HG02798 (cell line): ENCODE data around the gene CDIP1.
A peak's percentile ranks its signal among the peaks of the same experiment; 100 is the strongest.

ENCODE experiments used
- ATAC-seq: cut with Tn5 transposase; IDR thresholded peaks from one replicate; pipeline ENCODE4 v1.9.1; 2021; ENCODE audit warnings: mild to moderate bottlenecking; ENCODE audit not compliant: unreplicated experiment, poor library complexity

The CDIP1 gene

DNA sequence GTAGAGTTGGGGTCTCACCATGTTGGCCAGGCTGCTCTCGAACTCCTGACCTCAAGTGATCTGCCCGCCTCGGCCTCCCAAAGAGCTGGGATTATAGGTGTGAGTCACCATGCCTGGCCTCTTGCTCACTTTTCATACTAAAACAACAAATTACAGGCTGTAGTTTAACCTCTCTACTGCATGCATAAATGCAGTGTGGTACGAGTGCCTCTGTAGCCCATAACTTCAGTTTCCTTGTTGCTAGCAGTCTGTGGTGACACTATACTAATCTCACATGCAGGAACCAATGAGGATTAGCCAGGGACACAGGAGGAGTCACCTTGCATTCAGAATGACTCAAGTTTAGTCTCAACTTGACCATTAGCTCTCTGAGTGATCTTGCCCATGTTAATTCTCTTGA is 42.3 kb downstream of the CDIP1 start:
- ATAC-seq, result no peak

DNA sequence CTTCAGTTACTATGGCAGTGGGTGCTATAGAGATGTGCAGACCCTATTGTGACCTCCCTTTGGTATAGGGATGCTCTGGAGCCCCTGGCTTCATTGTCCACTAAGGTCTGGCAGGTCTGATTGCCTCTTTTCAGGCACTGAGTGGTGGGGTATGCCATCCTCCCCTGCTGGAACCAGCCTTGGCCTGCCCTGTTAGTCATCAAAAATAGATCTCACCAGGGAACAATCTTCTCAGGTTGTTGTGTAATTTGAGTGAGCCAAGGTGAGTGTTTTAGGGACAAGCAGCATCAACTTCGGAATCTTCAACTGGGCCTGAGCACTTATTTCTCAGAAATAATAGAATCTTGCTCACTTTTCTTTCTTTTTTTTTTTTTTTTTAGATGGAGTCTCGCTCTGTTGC is 42.8 kb downstream of the CDIP1 start:
- no peak for ATAC-seq

DNA sequence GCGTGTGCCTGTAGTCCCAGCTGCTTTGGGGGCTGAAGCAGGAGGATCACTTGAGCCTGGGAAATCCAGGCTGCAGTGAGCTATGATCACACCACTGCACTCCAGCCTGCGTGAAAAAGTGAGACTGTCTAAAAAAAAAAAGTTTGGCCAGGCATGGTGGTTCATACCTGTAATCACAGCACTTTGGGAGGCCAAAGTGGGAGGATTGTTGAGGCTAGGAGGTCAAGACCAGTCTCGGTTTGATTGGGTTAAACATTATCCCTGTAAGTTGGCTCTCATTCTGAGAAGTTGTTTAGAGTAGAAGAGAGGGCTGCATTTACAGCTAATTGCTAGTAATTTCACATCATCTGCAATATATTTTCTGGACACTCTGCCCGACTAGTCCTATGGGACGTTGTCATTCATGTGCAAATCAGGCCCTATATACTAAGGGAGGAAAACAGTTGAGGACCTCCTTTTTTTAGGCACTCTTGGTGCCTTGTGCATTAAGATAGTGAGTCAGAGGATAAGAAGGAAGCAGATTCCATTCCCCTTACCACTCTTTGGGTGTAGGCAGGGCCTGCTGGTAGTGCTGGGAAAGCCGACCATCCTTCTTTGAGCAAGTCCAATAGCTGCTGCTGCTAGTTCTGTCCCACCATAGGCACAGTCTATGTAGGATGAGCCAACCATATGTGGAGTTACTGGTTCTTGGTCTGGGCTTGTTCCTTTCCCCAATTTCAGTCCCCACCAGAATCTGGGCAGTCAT is 43.7 kb downstream of the CDIP1 start:
- no peak for ATAC-seq

DNA sequence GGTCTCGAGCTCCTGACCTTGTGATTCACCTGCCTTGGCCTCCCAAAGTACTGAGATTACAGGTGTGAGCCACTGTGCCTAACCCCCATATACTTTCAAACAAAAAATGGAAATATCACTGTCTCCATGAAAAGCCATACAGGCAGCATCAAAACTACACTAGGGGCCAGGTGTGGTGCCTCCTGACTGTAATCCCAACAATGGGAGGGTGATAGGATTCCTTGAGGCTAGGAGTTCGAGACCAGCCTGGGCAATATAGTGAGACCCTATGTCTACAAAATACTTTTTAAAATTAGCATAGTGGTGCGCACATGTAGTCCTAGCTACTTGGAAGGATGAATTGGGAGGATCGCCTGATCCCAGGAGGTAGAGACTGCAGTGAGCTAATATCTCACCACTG is 46.7 kb downstream of the CDIP1 start:
- no peak for ATAC-seq

DNA sequence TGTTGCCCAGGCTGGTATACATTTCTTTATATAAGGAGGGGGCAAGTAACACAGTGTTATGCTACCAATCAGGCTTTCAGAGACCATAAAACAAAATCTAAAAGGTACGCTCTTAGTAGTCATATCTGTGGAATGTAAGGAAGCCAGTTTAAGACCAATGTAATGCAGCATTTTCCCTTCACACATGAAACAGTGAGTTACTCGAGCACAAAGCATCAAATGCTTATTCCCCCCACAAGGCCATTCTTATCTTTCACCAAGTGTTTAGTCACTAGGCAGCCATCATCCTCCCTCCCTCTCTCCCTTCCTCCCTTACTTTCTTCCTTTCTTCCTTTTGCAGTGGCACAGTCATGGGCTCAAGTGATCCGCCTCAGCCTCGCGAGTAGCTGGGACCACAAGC is 49.5 kb downstream of the CDIP1 start:
- no peak for ATAC-seq

DNA sequence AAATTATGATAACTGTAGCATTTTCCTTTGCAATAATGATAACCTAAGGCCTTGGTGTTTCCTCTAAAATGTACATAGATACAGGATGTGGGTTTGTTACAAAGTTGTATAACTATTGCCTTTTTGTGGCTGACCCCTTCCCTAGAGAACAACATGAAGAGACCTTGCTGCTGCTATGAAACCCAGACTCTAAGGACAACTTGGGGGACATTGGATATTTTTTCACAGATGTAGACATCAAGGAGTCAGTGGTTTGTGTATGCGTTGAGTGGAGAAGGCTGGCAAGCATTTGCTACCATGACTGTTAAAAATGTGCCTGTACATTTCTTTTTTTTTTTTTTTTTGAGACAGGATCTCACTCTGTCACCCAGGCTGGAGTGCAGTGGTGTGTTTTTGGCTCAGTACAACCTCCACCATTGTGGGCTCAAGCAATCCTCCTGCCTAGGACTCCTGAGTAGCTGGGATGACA is 50.0 kb downstream of the CDIP1 start:
- ATAC-seq, result no peak

DNA sequence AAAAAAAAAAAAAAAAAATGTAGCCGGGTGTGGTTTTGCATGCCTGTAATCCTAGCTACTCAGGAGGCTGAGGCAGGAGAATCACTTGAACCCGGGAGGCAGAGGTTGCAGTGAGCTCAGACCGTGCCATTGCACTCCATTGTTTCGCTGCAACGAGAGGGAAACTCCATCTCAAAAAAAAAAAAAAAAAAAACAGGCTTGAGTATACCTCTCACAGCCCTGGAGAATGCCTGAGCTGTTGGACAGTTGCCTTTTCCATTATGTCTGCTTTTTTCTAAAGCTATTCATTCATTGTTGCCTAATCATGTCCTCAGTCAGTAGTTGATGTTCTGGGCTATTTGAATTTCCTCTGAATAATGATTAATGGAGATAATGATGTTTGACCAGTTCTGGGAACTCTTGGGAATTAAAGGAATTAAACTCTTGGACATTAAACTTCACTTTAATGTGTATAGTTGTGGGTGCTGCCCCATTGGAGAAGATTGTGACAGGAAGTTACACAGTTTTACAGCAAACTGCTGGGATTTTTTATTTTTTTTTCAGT is 50.5 kb downstream of the CDIP1 start:
- no peak for ATAC-seq

DNA sequence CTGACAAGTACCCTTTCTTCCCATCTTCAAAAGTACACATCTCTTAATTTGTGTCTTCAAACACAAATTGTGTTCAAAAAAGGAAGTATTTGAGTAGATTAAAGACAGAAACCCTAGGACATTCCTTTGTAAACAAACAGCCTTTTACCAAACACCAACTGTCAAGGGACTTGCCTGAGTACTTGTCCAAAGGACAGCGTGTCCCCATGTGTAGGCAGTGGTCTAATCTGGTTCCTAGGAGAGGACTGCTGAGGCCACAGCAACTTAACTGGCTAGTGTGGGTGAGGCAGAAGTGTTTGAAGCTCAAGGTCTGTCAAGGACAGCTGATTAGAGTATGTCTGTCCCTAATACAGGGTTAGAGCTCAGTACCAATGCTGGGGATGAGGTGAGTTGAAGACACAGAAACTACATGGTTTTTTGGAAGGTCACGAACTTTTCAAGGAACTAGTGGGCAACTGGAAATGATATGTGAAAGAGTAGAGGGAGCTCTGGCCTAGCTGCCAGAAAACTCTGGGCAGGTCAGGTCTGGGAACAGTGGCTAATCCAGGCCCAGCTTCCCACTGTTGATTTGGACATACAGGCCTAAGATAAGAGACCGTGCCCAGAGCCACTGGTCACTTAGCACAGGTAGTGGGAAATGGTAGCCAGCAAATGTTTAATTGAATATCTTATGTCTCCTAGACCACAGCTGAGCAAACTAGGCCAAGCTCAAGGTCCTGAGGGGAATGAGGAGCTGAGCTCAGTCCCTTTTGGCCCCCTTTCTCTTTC is 52.3 kb downstream of the CDIP1 start:
- no peak for ATAC-seq

DNA sequence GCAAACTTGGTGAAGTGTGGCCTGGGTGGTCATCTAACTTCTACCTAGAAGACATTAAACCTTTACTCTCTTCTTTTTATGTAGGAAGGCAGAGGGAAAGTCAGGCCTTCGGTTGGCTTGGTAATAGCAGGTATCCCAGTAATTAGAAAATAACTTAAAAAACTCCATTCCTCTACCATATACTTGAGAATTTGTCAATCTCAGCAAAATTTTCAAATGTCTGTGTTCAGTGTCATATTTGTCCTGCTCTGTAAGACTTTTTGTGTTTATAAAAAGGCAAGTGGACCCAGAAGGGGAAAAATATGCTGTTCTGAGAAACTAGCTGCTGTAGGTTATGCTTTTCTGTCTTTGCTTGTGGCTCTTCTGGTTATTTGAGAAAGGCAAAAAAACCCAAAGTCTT is 56.6 kb downstream of the CDIP1 start:
- ATAC-seq, result no peak

DNA sequence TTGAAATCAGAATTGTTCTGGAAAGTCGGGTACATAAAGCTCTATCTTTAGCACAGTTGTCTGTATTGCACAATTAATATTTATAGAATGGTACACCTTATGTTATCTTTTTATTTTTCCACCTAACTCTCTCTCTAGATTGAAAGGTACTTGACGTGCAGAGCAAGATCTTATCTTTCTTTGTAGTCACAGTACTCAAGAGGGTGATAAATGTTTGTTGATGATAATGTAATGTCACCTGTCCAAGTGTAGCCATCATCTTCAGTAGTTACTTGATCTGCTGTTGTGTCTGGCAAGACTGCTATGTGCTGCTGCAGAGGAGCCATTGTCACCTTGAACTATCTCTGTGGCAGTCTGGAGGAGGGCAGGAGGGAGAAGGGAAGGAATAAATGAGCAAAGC is 57.0 kb downstream of the CDIP1 start:
- ATAC-seq, result no peak

DNA sequence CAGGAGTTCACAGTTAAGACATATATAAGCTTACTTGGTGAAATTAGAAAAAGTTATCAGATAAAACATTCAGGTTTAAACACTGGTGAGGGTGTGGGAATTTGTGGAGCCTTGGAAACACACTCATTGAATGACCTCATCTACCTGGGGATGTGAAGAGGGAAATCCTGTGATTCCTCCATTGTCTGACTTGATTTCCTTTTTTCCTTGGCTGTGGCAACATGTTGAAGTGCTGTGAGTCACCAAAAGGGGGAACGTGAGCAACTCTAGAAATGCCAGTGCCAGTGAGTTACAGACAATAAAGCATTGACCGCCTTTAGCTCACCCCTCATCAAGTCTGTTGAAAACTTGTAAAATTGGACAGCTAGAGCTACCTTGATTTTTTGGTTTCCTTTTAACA is 60.6 kb downstream of the CDIP1 start:
- no peak for ATAC-seq

DNA sequence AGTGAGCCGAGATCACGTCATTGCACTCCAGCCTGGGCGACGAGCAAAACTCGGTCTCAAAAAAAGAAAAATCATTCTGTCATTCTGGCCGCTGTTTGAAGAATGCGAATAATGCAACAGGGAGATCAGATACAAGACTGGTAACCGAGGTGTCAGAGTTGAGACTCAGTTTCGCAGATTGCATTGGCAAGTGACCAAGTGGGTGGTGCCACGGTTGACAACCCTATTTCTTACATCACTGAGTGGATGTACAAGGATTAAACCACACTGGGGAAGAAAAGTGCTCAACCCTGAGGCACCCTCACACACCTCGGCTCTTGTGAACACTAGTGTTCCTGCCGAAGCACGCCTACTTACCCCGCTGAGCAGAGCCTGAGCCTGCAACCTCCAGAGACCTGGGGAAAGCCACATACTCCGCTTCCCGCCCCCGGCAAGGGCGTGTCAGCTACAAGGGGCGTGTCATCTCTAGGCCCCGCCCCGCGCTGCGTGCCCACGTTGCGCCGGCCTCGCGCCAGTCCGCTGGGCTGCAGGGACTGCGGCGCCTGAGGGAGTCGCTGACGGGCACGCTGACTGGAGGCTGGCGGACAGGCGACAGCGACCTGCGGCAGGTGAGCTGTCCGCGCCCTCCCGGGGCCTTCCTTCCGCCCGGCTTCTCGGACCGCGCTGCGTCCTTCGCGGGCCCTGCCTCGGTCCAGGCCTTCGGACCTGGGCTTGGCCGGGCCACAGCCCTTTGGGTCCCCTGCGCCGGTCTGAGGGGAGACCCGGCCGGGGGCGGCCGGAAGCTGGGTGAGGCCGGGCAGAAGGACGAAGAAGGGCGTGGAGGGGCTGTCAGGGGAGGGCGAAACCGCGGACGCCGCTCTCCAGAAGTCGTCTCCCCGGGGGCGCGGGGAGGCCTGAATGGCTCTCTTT is 62.4 kb downstream of the CDIP1 start, which contains the start of gene HMOX2:
Gene HMOX2 (plus strand): TSS at position 519 of the 909 bp plus-strand sequence. CDS start 29,127 bp downstream, outside the sequence.
- ATAC-seq, result peak; percentile 93

DNA sequence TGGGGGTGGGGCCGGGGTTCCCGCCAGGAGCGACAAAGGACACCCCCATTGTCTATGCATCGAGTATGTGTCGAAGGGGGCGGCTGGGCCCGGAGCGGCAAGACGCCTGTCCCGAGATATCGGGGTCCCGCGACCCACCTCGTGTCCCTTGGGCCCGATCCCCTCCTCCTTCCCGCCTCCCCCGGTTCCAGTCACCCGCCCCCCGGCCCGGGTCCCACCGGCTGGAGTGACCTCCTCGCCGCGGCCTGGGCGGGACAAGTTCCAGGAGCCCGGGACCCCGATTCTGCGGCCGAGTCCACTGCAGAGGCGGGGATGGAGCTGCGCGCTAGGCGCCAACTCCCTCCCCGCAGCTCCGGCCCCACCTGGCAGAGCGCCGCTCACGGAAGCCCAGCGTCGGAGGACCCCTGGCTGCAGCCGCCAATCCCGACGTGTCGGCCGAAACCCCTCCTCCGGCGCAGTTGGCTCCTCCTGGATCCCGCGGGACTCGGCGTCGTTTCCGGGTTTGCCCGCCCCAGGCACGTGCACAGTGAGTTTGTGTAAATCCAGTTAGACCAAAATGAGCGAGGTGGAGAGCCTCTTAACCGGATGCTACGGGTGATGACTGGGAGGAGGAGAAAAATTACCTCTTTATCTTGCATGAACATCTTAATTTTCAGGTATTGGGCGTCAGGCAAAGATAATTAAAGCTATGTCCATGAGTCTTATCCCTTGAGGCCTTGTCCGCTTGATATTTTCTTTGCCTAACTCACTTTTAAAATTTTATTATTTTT is 64.2 kb downstream of the CDIP1 start, which contains the start of gene NMRAL1:
Gene NMRAL1 (minus strand): TSS at position 434 of the 770 bp plus-strand sequence. CDS start 493 bp downstream, outside the sequence.
- no peak for ATAC-seq

DNA sequence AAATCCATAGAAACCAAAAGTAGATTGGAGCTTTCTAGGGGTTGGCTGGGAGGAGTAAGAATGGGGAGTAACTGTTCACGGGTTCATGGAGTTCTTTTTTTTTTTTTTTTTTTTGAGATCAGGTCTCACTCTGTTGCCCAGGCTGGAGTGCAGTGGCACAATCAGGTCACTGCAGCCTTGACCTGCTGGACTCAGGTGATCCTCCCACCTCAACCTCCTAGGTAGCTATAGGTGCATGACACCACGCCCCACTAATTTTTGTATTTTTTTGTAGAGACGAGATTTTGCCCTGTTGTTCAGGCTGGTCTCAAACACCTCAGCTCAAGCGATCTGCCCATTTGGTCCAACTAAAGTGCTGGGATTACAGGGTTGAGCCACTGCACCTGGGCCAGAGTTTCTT is 65.7 kb downstream of the CDIP1 start:
- ATAC-seq, result no peak

DNA sequence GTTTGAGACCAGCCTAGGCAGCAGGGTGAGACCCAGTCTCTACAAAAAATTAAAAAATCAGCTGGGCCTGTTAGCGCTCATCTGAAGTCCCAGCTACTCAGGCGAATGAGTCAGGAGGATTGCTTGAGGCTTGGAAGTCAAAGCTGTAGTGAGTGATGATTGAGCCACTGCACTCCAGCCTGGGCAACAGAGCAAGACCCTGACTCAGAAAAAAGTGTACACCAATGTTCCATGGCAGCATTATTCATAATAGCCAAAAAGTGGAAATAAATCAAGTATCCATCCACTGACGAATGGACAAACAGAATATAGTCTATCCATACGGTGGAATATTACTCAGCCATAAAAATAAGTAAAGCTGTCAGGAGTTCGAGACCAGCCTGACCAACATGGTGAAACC is 66.7 kb downstream of the CDIP1 start:
- ATAC-seq, result no peak

DNA sequence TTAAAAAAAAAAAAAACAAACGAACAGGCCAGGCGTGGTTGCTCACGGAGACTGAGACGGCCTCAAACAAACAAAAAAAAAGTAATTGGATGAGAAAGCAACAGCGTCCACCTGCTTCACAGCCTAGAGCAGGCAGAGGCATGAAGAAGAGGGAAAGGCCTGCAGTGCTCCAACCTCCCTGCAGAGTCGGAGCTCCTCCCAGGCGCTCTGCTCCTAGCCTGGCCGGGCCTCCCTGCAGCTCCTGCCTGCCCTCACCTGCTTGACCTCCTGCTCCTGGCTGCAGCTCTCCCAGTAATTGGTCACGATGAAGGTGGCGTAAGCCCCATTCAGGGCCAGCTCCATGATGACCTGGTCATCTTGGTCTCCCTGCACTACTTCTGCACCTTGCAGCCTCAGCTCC is 69.6 kb downstream of the CDIP1 start:
- ATAC-seq, result no peak

DNA sequence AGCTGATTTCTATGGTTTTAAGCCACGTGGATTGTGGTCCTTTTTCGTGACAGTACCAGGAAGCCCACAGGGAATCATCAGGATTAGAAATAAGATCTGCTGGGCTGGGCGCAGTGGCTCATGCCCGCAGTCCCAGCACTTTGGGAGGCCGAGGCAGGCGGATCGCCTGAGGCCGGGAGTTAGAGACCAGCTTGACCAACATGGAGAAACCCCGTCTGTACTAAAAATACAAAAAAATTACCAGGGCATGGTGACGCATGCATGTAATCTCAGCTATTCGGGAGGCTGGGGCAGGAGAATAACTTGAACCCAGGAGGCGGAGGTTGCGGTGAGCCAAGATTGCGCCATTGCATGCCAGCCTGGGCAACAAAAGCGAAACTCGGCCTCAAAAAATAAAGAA is 70.7 kb downstream of the CDIP1 start:
- ATAC-seq, result no peak

DNA sequence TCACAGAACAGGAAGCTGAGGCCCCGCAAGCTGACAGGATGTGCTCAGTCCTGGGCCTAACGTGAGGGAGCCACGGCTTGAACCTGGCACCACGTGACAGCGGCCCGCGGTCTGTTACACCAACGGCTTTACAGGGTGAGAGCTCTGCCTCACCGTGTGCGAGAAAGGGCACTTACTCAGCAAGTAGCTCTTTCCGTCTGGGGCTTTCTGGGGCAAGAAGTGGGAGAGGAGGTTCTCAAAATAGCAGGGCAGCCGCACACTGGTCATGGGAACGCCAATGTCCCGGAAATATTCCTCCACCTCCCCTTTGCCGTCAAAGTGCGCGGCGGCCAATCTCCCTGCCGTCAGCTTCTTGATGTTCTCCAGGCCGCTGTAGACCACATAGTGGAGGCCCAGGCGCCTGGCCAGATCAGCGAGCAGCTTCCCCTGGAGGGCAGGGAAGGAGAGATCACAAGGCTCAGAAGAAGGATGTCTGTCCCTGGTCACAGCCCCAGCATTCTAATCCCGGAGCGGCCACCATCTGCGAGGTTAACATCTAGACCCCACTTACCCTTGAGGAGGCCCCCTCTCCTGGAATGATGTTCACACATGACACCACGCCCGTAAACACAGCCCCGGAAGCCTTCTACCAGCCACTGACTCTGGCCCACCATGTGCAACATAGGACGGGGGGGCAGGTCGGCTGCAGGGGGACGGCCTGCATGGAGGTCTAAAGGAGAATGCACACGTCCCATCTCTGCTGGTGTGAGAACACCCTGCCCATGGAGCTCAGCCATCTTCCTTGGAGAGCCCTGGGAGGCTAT is 72.4 kb downstream of the CDIP1 start:
- no peak for ATAC-seq
